Keratinocyte (primary cell): ENCODE data around the gene INTS14.
"Not testable (repeated sequence)": the region's sequence is repeated elsewhere in the genome, so short reads cannot be mapped to it uniquely, and the experiment has no call there.

Source experiments
- EZH2 ChIP-seq: IDR thresholded peaks from one replicate; pipeline ENCODE4 v1.6.1; 2012; ENCODE audit warnings: inconsistent platforms, mild to moderate bottlenecking, low read length, moderate library complexity
- TF ChIP-seq, protein P1 (sequence below), 3 experiments: IDR thresholded peaks in 1 of 3; conservative IDR thresholded peaks in 1 of 3; optimal IDR thresholded peaks in 1 of 3; 2 replicates in 2 of 3; 3 replicates in 1 of 3; pipeline versions ENCODE3 to v1.5.1; 2011; ENCODE audit warnings: low read length in 3 of 3, mild to moderate bottlenecking in 3 of 3, moderate library complexity in 2 of 3, control low read depth in 1 of 3, inconsistent platforms in 1 of 3; ENCODE audit not compliant: insufficient read depth in 2 of 3; ENCODE audit errors: extremely low read depth in 1 of 3

DNA sequence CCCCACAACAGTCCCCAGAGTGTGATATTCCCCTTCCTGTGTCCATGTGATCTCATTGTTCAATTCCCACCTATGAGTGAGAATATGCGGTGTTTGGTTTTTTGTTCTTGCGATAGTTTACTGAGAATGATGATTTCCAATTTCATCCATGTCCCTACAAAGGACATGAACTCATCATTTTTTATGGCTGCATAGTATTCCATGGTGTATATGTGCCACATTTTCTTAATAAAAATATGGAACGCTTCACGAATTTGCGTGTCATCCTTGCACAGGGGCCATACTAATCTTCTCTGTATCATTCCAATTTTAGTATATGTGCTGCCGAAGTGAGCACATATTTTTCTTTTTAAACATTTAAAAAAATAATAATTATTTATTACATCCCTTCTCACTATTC lies 58.1 kb downstream of the INTS14 start:
- TF ChIP-seq, protein P1, sequence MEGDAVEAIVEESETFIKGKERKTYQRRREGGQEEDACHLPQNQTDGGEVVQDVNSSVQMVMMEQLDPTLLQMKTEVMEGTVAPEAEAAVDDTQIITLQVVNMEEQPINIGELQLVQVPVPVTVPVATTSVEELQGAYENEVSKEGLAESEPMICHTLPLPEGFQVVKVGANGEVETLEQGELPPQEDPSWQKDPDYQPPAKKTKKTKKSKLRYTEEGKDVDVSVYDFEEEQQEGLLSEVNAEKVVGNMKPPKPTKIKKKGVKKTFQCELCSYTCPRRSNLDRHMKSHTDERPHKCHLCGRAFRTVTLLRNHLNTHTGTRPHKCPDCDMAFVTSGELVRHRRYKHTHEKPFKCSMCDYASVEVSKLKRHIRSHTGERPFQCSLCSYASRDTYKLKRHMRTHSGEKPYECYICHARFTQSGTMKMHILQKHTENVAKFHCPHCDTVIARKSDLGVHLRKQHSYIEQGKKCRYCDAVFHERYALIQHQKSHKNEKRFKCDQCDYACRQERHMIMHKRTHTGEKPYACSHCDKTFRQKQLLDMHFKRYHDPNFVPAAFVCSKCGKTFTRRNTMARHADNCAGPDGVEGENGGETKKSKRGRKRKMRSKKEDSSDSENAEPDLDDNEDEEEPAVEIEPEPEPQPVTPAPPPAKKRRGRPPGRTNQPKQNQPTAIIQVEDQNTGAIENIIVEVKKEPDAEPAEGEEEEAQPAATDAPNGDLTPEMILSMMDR (optimal IDR thresholded peaks at IDR 0.05 in 1 of 3, IDR thresholded peaks at IDR 0.05 in 1 of 3, conservative IDR thresholded peaks at IDR 0.05 in 1 of 3; ENCODE audit: extremely low read depth in 1 of 3, insufficient read depth in 2 of 3, low read length in 3 of 3): not testable (repeated sequence)
- not testable (repeated sequence) for TF ChIP-seq EZH2
